ENCODE measurements around the gene RBM42.

- no peak for TF ChIP-seq POLR2AphosphoS5 (IDR thresholded peaks at IDR 0.05)
- TF ChIP-seq, protein P1, sequence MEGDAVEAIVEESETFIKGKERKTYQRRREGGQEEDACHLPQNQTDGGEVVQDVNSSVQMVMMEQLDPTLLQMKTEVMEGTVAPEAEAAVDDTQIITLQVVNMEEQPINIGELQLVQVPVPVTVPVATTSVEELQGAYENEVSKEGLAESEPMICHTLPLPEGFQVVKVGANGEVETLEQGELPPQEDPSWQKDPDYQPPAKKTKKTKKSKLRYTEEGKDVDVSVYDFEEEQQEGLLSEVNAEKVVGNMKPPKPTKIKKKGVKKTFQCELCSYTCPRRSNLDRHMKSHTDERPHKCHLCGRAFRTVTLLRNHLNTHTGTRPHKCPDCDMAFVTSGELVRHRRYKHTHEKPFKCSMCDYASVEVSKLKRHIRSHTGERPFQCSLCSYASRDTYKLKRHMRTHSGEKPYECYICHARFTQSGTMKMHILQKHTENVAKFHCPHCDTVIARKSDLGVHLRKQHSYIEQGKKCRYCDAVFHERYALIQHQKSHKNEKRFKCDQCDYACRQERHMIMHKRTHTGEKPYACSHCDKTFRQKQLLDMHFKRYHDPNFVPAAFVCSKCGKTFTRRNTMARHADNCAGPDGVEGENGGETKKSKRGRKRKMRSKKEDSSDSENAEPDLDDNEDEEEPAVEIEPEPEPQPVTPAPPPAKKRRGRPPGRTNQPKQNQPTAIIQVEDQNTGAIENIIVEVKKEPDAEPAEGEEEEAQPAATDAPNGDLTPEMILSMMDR (IDR thresholded peaks at IDR 0.05): no peak
Measured at GRCh38 chr19:35633727-35634440, 5.0 kb downstream of the RBM42 start.
